Measurements from ENCODE around the gene ATXN7.

GRCh38 chr3:63995086-63995485, 131.4 kb downstream of the ATXN7 start:
- TF ChIP-seq POLR2A (IDR thresholded peaks at IDR 0.05) = no peak
- TF ChIP-seq CTCF (IDR thresholded peaks at IDR 0.05) = no peak
- no peak for TF ChIP-seq EP300 (IDR thresholded peaks at IDR 0.05; ENCODE audit: low read depth)
